Stimulated activated CD4-positive, alpha-beta T cell treated with anti-CD3 and anti-CD28 coated beads, Interleukin-1b, Interleukin-23, amount 100 ng/mL, for 4 hours (primary cell): ENCODE measurements around the gene SLC13A2.

Experiments used
- DNase-seq, 2 donors: peaks; one replicate each; pipeline ENCODE4 v3.0.0-alpha.2; 2020; ENCODE audit warnings: low read depth in 2 of 2

The SLC13A2 gene

DNA sequence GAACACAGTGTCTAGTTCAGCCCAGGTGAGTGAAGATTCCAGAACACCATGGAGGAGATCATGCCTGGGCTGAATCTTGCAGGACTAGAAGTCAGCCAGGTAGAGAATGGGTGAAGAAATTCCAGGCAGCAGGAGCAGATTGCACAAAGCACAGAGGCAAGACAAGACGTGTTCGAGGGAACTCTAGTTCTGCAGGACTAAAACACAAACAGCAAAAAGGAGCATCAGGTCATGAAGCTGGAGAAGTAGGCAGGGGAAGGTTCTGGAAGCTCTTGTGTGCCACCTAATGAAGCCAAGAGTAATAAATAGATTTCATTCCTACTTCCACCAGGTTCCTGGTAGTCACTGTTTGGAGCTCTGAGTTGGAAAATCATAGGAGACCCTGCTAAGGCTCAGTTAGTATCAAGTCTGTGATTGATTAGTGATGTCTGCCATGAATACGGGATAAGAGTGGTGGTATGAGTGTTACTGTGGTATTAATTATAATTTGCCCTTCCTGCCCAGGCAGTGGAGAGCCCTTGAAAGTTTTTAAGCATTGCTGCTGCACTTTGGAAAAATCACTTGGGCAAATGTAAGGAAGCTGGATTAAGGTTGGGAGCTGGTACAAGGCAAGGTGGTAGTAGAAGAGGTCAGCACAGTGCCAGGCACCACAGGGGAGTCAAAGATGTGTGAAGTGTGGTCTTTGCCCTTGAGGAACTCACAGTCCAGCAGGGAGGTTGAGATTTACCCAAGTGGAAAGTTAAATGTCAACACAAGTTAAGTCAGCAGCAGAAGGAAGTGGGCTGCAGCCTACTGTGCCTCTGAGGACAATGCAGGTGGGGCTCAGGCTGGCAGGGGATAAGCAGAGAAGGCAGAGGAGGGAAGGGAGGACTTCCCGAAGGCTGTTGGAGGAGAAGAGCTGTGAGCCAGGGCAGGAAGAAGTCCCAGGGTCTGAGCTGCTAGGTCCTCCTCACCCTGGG, 19.2 kb downstream of the SLC13A2 start:
- DNase-seq, result no peak

DNA sequence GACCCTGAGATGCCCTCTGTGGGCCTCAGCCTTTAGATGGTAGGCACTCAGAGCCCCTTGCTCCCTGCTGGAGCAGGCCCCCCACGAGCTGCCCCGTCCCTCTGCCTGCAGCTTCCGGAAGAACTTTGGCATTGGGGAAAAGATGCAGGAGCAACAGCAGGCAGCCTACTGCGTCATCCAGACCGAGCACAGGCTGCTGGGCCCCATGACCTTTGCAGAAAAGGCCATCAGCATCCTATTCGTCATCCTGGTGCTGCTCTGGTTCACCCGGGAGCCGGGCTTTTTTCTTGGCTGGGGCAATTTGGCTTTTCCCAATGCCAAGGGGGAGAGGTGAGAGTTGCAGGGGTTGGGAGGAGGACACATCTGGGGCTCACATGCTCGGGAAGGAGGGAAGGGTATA, 20.0 kb downstream of the SLC13A2 start:
- DNase-seq, result no peak

DNA sequence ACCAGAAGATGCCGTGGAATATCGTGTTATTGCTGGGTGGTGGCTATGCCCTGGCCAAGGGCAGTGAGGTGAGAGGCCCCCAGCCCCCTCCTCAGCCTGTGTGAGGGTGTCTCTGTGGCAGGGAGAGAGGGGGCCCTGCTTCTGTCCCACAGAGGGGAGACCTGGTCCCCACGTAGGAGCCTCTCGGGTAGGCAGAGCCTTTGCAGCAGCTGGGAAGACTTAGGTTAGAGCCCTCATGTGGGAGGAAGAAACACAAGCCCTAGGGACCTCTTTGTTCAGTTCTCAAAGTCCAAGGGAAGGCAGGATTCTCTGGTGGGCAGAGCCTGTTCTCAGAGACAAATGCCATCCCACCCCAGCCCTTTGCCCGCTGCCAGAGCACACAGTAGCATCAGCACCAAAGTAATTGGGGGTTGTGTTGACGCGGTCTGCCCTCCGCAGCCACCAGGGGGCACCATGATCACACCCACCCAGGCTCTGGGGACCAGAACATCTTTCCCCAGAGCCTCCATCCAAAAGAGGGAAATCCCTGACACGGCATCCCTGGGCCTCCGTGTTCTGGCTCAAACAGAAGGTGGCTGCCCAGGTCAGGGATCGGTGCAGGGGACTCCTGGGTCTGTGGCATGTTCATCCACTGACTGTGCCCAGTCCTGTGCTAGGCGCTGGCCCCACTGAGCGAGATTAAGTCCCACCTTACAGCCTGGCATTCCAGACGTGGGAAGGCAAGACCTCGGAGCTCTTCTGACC, 21.2 kb downstream of the SLC13A2 start:
- DNase-seq, result peak; percentile 78 to 80

DNA sequence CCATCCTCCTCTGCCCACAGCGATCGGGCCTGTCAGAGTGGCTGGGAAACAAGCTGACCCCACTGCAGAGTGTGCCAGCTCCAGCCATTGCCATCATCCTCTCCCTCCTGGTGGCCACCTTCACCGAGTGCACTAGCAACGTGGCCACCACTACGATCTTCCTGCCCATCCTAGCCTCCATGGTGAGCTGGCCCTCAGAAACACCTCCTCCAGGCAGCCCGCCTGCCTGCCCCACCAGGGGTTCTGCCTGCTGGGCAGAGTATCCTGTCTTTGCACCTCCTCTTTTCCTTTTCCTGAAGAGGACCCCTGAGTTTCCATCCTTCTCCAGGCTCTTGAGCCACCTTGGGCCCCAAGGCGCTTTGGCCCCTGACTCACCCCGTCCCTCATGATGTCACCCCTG, 22.2 kb downstream of the SLC13A2 start:
- DNase-seq, result no peak

DNA sequence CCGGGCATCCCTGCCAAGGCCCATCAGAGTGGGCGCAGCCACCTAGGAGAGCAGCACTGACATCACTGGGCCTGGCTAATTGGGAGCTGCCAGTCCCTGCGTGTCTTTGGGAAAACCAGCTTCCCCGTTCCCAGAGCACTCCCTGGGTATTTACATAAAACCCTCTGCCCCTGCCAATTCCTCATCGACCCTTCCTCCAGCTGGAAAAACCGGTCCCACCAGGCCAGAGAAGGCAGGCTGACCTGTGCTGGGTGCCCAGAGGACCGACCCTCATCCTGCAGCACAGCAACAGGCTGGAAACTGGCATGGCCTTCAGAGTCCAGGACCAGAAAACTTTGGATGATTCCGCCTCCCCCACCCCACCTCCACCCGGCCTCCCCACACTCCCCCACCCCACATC, 24.5 kb downstream of the SLC13A2 start:
- DNase-seq, result no peak

DNA sequence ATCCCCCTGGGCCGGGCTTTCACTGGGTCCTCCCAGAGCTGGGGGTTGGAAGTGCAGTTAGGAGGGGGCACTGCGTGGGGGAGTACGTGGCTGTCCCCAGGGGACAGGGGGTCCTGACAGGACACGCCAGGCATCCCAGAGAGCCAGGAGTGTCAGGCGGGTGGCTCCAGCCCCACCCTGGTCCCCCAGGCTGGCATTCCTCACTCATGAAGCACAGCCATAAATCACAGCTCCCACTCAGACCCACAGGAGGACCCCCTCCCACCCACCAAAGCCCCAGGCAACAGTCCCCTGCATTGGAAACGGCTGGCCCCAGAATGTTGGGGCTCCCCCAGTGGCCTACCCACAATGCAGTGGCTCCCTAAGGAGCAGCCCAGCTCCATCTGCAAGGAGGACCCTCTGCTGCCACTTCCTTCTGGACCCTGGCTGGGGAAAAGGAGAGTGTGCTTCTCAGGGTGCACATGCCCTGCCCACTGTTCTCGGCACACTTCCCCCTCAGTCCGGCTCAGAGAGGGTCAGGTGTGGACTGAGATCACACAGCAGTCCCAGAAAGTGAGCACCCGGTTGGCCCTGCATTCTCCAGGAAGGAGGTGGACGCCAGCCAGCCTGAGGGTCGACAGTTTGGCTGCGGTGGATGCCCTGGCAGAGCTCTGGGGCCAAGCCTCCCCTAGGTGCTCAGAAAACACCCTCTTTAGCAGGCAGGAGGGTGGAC, 25.4 kb downstream of the SLC13A2 start:
- DNase-seq, result no peak

DNA sequence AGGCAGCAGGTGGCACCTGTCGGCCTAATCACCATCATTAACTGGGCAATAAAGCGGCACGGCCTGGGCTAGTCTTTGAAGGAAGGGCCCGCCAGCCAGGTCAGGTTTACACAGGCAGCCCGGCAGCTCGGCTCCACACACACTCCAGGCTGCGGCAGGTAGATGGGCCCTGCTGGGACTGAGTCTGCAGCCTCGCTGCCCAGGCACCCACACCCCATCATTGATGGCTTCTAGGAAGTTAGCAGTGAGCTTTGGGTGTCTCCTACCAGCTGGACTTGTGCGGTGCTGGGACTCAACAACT, 25.9 kb downstream of the SLC13A2 start:
- no peak for DNase-seq

DNA sequence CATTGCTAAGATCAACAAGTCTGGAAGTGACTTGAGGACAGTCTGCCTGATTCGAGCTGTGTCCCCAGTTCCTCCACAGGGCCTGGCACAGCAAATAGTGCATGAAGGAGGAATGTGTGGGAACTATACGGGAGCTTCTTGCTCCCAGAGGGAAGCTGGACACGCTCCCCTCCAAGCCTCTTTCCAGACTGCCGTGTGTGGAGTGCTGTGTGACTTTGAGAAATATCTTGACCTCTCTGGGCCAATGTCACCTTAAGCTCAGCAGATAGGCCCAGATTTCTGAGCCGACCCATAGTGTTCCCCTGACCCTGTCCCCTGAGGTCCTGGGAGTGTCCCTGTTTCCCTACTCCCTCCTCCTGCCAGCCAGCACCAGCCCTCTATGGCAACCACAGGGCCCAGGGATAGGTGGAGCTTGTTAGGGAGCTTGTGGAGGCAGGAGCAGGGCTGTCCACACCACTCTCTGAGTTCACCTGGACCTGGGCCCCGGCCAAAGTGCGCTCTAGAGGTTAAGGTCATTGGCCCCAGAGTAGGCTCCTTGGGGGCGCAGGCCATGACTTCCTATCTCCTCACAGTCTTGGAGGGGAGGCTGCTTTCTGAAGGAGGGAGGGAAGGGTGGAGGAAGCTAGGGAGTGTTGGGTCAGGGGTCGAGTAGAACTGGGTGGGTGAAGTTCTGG, 26.4 kb downstream of the SLC13A2 start:
- DNase-seq, result no peak

DNA sequence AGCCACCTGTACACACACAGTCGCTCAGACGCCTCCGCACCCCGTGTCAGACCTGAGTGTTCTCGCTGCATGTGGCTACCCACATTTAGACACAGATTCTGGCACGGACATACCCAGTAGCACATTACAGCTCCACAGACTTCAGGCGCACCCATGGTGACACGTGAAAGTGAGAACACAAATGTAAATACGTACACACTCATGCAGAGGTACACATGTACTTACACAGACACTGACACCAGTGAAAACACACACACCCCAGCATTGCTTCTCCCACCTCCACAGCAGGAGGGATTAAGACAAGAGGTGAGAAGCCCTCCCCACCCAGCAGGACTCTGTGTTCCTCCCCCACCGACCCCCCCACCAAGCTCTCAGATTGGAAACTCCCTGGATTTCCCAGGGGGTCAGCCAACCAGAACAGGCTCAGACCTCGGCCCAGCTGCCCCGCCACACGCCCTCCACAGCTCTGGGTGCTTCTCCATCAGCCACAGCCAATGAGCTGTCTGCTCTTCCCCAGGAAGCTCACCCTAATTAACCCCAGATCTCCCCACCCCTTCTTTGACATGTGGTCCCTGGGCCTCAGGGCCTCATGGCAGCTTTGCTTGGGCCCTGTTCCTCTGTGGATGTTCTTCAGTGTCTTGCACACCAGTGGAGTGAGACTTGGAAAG, 27.4 kb downstream of the SLC13A2 start:
- no peak for DNase-seq

DNA sequence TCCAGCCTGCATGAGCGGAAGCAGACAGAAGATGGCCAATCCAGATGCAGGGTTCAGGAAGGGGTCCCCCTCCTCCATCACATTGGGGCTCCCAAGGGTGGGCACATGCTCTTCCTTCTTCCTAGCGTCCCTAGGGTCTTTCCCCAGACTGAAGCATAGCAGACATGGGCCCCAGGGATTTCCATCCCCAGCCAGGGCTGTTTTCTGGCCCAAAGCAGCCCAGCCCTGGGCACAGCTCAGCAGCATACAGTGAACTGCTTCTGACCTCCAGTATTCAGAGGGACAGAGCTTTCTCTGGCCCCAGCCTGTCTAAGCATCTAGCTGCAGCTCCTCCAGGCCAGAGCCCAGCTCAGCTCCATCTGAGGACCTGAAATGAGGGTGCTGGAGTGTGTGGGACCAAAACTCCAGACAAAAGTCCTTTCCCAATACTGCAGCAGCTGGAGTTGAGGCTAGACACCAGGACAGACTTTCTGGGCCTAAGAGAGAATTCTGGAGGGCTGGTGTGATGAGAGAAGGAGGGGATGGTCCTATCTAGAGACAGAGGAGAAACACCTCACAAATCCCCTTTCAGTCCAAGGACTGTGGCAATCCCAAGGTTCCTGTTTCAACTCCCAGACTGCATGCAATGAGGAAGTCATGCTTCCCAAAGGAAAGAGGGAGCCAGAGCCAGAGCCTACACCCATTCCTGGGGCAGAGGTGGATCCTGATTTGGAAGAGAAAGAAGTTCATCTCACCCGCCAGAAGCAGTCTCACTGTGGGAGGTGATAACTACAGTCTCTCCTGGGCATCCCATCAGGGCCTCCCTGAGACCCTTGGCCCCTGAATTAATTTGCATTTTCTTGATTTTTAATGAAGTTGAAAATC, 28.2 kb downstream of the SLC13A2 start:
- no peak for DNase-seq

DNA sequence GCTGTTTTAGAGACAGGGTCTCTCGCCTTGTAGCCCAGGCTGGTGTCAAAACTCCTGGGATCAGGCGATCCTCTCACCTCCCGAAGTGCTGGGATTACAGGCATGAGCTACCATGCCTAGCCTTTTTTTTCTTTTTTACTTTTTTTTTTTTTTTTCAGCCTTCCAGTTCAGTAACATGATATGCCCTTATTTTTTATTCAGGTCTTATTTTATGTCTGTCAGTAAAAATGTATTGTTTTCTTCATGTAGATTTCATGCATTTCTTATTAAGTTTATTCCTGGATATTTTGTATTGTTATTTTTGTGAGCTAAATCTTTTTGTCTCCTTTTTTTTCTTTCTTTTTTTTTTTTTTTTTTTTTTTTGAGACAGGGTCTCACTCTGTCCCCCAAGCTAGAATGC, 30.0 kb downstream of the SLC13A2 start:
- no peak for DNase-seq

DNA sequence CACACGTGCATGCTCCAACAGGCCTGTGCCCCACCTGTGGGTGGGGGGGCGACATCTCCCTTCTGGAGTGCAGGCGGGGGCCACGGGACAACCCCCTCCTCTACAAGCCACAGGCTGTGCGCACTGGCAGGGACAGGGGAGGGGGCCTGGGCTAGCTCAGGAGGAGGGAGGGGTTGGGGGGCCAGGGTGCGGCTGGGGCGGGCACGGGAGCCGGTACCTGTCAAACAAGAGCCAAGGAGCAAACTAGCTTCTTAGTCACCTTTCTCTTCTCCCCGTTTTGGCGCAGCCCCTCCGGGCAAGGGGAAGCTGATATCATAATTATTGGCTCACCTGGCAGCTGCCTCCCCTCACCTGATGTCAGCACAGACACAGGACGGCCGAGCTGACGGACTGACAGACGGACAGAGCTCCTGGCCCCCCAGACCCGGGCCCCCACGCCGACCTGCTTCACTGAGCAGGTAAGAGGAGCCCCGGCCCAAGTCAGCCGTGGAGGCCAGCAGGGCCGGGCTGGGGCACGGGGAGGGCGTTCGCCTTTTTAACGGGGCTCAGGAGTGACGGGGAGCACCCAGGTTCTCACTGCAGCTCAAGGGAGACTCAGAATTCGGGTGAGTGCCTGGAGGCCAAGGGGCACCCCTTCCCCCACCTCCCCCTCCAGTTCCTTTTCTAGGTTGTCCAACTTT, 32.7 kb downstream of the SLC13A2 start, which contains the start of gene FOXN1:
Gene FOXN1, plus strand, starts transcription at position 363 of the 680 bp plus-strand sequence. CDS start 17,622 bp downstream, outside the sequence.
- no peak for DNase-seq

DNA sequence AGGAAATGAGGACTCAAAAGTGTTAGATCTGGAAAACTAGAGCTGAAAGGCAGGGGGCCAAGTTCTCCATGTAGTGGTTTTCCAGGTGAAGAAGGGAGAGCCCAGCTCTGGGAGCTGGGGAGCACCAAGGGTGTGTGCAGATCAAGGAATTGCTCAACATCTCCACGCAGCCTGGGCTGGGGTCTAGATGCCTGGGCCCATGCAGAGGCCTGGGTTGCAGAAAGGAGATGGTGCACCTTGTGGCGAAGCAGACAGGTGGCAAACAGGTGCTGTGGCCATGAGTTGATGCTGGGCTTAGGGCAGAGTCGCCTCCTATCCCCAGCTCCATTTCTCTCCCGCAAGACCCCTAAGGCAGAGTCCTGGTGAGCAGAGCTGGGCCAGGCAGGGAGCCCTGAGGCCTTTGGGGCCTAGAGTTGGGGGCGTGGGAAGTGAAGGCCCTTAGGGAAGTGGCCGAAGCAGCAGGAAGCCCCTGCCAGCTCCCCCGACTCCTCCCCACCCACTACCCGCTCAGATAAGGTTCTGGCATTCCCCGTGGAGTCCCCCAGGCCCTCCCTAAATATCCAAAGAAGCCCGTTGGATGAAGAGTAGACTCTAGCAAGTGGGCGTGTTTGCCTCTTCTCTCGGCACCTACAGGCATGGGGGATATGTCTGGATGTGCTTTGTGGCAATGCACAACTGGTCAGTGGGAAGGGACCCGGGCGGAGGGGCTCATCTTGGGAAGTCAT, 33.5 kb downstream of the SLC13A2 start:
- no peak for DNase-seq

DNA sequence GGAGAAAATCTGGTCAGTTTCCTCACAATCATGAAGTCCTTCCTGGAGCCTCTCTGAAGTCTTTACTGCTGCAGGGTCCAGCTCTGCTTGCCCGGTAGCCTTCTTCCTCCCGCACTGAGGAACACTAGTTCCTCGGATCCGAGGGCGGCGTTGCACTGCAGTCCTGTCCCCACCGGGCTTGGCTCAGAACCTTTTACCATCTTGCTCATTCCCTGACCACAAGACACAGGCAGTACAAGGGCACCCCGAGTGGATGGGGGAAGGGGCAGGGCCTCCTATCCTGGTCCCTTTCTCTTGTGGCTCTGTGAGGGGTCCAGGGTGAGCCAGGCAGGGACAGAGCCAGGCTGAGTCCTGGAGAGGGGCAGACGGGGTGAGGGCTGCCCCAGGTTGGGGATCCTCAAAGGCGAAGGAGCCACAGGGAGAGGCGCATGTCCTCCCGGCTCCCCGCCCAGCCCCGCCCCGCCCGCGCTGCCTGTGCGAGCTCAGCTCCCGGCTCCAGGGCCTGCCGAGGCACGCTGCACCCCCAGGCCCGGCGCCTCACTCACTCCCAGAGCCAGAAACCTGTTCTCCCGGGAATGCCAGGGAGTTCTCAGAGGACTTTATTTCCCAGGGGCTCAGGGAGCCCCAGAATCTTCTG, 34.2 kb downstream of the SLC13A2 start:
- no peak for DNase-seq

DNA sequence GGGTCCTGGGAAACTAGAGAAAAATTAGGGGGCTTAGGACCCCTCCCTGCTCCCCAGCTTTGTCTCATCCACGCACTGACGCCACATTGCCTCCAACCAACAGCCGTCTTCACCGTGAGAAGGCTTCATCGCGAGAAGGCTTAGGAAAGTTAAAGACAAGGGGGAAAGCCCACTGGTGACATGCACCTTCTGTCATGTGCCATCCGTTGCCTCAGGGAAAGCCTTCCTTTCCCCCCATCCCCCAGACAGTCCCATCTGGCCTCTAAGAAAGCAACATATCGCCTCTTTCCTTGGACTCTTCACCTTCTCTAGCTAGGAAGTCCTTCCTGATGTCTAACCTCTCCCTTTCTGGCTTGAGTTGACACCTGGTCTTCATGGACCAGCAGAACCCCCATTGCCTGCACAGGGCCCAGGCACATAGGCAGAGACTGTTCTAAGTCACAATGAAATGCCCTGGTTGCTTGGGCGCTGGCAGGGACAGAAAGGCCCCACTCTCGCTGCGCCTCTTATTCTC, 34.8 kb downstream of the SLC13A2 start:
- no peak for DNase-seq

DNA sequence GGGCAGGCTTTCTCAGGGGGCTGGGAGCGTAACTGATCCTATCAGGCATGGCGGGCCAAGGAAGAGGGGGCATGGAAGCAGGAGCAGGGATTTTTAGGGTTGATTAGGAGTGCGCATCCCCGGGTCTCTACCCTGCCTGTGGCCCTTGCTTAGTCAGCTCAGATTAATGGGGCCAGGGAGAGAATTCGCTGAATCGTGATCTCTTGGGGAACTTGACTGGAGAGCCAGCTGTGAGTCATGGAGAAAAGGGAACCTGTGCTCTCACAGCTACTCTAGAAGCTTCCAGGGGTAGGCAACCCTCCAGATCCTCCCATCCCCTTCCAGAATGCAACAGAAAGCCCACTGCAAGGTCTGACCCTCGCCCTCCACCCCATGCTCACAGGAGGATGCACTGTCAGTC, 36.3 kb downstream of the SLC13A2 start:
- no peak for DNase-seq

DNA sequence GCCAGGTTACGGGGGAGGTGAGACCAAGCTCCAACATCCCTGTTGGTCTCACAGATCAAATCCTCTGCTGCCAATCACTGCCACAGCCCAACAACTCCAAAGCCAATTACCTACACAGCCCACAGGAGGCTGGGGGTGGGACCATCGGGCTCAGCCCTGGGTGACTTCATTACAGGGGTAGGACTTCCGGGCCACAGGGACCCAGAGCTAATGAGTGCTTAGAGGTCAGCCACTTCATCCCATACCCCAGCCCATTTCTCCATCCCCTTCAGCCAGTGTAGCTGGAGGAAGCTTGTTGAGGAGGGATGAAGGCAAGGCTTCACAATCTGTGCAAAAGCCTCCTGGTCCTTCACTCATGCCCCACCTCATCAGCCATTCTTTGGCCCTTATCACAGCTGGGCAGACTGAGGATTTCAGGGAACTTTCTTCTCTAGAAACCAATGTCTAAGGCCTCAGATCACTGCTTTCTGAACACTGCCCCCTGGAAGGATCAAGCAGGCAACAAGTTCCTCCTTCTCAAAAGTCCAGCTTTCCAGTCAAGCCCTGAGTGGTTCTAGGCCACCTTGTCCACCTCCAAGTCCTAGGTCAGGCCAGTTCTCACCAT, 38.5 kb downstream of the SLC13A2 start:
- no peak for DNase-seq

DNA sequence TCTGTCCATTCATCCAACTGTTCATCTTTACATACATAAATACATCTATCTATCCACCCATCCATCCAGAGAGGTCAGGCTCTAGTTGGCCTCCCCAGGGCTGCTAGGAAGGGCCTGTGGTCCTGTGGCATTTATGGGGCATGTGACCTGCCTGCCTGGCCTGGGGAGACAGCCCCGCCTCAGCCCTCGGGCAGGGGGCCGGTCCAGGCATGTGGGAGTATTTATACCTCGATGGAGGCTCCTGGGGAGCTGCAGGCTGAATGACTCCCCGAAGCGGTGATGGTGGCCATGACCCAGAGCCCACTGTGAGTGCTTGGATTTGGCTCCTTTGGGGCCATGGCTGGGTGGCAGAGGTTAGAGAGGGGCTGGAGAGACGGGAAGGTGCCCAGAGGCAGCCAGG, 40.0 kb downstream of the SLC13A2 start:
- DNase-seq, result no peak
